ENCODE results near the gene SETD5.

- TF ChIP-seq CTCF (IDR thresholded peaks at IDR 0.05; ENCODE audit: control extremely low read depth in 1 of 3, insufficient read depth in 1 of 3, low read depth in 1 of 3, low read length in 3 of 3) = no peak
- TF ChIP-seq SIX5 (IDR thresholded peaks at IDR 0.05; ENCODE audit: low read depth, low read length) = no peak
- TF ChIP-seq POLR2AphosphoS5 (IDR thresholded peaks at IDR 0.05; ENCODE audit: low read depth, low read length) = no peak; the same call in 1 of the 2 replicates
- no peak; a peak in 1 of 3 replicates for TF ChIP-seq POLR2A (IDR thresholded peaks at IDR 0.05; ENCODE audit: control extremely low read depth in 1 of 2, low read depth in 2 of 2, low read length in 2 of 2)
- no peak for TF ChIP-seq JUN (IDR thresholded peaks at IDR 0.05; ENCODE audit: low read depth, low read length)
- TF ChIP-seq EZH2 (IDR thresholded peaks at IDR 0.05; ENCODE audit: low read depth, low read length, severe bottlenecking) = no peak
- no peak for TF ChIP-seq ZNF274 (IDR thresholded peaks at IDR 0.05; ENCODE audit: borderline replicate concordance, extremely low read depth, low read length)
- TF ChIP-seq TAF1 (IDR thresholded peaks at IDR 0.05; ENCODE audit: low read depth, low read length) = no peak
- TF ChIP-seq EGR1 (IDR thresholded peaks at IDR 0.05; ENCODE audit: borderline replicate concordance, low read depth, low read length) = no peak
- no peak for TF ChIP-seq EP300 (IDR thresholded peaks at IDR 0.05; ENCODE audit: borderline replicate concordance in 1 of 2, low read depth in 2 of 2, low read length in 2 of 2)
These were observed 1.7 kb upstream of the SETD5 start for GRCh38 chr3:9395570-9396300.

Measured in H1 (cell line).